Astrocyte (in vitro differentiated cells and primary cell): ENCODE data around the gene WNT1.

Source experiments
- EZH2 ChIP-seq: IDR thresholded peaks from 2 replicates; pipeline ENCODE4 v1.6.1; 2012; ENCODE audit warnings: mild to moderate bottlenecking, low read length, inconsistent platforms; ENCODE audit not compliant: insufficient read depth
- TF ChIP-seq, protein P1 (sequence below): IDR thresholded peaks from 2 replicates; pipeline ENCODE4 v1.5.1; 2011; ENCODE audit warnings: low read depth, mild to moderate bottlenecking, inconsistent platforms, low read length, moderate library complexity; ENCODE audit not compliant: insufficient read depth

DNA sequence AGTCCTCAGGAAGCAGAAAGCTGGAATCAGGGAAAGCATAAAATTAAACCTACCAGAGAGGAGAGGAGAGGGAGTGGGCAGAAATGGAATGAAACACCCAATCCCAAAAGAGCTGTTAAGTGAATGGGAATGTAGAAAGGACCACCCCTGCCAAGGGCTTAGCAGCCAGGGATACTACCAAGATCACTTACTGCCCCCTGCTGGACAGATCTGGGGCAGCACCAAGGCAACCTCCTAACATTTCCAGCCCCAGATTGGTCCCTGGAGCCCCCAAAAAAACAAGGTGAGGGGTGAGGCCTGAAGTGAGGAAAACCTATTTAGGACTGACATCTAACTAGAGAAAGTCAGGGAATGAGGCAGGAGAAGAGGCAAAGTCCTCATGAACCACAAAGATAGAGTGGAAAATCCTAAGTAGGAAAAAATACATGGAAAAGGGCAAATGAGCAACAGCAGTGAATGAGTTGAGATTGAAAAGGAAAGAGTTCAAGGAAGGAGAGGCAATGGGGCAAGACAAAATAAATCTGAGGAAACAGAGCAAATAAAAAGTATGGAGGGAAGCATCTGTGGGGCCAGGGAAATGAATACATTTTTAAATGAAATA, 41.6 kb upstream of the WNT1 start:
- TF ChIP-seq, protein P1, sequence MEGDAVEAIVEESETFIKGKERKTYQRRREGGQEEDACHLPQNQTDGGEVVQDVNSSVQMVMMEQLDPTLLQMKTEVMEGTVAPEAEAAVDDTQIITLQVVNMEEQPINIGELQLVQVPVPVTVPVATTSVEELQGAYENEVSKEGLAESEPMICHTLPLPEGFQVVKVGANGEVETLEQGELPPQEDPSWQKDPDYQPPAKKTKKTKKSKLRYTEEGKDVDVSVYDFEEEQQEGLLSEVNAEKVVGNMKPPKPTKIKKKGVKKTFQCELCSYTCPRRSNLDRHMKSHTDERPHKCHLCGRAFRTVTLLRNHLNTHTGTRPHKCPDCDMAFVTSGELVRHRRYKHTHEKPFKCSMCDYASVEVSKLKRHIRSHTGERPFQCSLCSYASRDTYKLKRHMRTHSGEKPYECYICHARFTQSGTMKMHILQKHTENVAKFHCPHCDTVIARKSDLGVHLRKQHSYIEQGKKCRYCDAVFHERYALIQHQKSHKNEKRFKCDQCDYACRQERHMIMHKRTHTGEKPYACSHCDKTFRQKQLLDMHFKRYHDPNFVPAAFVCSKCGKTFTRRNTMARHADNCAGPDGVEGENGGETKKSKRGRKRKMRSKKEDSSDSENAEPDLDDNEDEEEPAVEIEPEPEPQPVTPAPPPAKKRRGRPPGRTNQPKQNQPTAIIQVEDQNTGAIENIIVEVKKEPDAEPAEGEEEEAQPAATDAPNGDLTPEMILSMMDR: peak; percentile 89
- no peak for TF ChIP-seq EZH2
